Left hindlimb (tissue), 1 donor: Measurements from ENCODE around the gene TCP10L.
"Not testable (repeated sequence)": the region's sequence is repeated elsewhere in the genome, so short reads cannot be mapped to it uniquely, and the experiment has no call there.

Experiments used
- DNase-seq: peaks from one replicate; pipeline ENCODE4 v3.0.0-alpha.2; 2018

Gene TCP10L, protein sequence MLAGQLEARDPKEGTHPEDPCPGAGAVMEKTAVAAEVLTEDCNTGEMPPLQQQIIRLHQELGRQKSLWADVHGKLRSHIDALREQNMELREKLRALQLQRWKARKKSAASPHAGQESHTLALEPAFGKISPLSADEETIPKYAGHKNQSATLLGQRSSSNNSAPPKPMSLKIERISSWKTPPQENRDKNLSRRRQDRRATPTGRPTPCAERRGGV

GRCh38 chr21:32585042-32585710 lies at the start of gene TCP10L:
TCP10L (minus strand) TSS chr21:32585523; CDS start chr21:32584304, 1,219 bp downstream.
- DNase-seq = no peak

- DNase-seq = no peak
Measured at GRCh38 chr21:32626621-32627196, 41.4 kb upstream of the TCP10L start.

- not testable (repeated sequence) for DNase-seq
Measured at GRCh38 chr21:32618218-32618617, 32.9 kb upstream of the TCP10L start.

- DNase-seq = no peak
Measured at GRCh38 chr21:32613436-32614043, 28.2 kb upstream of the TCP10L start.

DNA sequence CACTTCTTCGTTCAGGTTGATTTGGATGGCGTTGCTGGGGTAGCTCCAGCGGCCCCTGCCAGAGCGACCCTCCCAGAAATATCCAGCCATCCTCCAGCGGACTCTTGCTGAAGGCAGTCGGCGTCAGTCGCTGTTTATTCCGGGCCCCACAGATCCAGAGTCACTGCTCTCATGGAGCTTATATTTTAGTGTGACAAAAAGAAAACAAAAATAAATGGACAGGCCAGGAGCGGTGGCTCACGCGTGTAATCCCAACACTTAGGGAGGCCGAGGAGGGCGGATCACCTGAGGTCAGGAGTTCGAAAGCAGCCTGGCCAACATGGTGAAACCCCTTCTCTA lies 27.6 kb upstream of the TCP10L start:
- no peak for DNase-seq

GRCh38 chr21:32612075-32612998 lies 27.0 kb upstream of the TCP10L start, which contains the start of gene CFAP298:
CFAP298 (minus strand) TSS chr21:32612377; CDS start chr21:32612243, 134 bp downstream.
- peak; percentile 95 for DNase-seq

- DNase-seq = peak; percentile 49
Measured at GRCh38 chr21:32611471-32611997, 26.2 kb upstream of the TCP10L start.

DNA sequence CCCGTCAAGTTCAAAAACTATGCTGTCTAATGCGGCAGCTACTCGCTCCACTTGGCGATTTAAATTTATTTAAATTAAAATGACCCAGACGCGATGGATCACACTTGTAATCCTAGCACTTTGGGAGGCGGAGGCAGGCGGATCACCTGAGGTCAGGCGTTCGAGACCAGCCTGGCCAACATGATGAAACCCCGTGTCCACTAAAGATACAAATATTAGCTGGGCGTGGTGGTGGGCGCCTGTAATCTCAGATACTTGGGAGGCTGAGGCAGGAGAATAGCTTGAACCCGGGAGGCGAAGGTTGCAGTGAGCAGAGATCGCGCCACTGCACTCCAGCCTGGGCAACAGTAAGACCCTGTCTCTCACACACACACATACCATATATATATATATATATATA lies 25.6 kb upstream of the TCP10L start:
- DNase-seq = not testable (repeated sequence)

DNA sequence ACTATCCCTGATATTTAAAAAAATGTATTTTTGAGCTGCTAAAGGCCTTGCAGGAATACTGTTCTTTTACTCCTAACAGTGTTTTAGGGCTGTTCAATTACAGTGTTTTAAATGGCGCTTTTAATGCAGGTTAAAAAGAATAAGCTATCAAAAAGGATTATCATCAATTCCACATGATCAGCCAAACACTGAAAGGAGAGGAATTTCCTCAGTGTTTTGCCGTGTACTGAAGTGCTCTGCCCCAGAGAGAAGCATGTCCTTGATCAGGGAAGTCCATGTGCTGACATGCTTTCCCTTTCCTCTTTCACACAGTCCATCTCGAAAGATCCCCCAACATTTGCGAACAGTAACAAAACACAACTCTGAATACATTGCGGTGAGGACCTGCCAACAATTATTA lies 23.5 kb upstream of the TCP10L start:
- no peak for DNase-seq

- no peak for DNase-seq
Measured at GRCh38 chr21:32605469-32605868, 20.1 kb upstream of the TCP10L start.

DNA sequence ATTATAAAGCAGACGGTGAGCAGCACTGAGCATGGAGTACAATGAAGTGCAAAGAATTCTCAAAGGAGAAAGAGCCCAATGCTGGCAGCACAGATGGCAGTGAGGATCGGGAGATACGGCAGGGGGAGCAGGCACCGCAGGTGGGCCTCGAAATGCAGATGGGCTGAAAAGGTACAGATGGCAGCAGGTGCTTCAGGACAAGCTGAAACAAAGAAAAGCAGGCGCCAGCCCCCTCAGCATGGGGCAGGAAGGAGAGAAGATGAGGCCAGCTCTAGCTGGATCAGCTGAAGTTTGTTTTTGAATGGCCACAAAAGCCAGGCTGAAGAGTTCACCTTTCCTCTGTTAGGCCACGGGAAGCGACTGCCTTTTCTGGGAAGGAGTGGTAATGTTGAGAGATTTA lies 19.1 kb upstream of the TCP10L start:
- no peak for DNase-seq

GRCh38 chr21:32603131-32603530 lies 17.8 kb upstream of the TCP10L start:
- no peak for DNase-seq

DNA sequence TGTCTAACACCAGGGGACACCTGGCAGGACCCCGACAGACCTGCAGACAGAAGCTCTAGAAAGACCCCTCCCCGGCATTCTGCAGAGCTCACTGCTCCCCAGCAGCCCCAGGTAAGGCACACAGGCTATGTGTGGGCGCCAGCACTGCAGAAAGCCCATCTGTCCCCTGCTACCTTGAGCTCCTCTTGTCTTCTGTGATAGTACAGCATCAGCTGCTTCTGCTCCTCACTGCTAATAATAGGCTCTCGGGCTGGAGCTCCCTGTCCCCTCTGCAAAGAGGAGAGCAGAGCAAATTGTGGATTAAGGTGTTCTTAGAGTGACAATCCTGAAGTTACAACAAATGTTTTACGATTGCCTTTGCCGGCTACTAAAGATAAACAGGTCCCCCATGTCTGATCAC lies 16.8 kb upstream of the TCP10L start:
- no peak for DNase-seq

GRCh38 chr21:32599526-32599925 lies 14.2 kb upstream of the TCP10L start:
- DNase-seq = no peak

GRCh38 chr21:32599091-32599490 lies 13.8 kb upstream of the TCP10L start:
- DNase-seq = no peak

GRCh38 chr21:32597205-32597604 lies 11.9 kb upstream of the TCP10L start:
- no peak for DNase-seq

GRCh38 chr21:32595431-32595830 lies 10.1 kb upstream of the TCP10L start:
- DNase-seq = no peak

DNA sequence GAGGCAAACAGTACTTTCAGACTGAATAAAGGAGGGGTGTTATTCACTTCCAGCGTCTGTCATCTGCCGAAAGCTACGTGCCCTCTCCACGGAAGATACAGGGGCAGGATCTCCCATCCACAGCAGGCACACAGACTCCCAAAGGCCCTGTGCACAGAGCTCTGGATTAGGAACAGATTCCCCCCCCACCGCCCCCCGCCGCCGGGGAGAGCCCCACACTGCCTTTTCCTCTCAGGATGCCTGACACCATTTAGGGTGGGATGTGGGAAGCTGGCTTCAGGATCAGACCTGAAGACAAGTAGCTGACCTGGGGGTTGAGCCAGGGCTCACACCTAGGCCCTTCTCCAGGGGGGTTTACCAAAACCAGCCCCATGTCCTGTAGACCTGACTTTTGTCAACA lies 8.4 kb upstream of the TCP10L start:
- DNase-seq = no peak

- no peak for DNase-seq
Measured at GRCh38 chr21:32592929-32593502, 7.7 kb upstream of the TCP10L start.

GRCh38 chr21:32590130-32590529 lies 4.8 kb upstream of the TCP10L start:
- no peak for DNase-seq

DNA sequence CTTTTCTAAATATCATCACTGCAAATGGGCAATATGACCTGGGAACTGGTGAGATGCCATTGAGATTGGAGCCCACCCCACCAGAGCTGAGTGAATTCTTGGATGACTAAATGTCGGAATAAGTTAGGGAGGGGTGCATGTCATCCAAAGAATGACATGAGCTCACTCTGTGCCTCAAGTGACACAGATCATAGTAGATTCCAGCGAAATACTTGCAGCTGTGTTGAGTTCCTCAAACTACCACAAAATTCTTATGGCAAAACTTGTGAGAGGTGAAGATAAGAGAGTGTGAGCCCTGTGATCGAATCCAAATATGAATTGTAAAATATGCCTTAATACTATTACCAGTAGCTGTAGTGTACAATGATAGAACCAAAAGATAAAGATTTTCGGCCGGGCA lies 2.3 kb upstream of the TCP10L start:
- DNase-seq = no peak

DNA sequence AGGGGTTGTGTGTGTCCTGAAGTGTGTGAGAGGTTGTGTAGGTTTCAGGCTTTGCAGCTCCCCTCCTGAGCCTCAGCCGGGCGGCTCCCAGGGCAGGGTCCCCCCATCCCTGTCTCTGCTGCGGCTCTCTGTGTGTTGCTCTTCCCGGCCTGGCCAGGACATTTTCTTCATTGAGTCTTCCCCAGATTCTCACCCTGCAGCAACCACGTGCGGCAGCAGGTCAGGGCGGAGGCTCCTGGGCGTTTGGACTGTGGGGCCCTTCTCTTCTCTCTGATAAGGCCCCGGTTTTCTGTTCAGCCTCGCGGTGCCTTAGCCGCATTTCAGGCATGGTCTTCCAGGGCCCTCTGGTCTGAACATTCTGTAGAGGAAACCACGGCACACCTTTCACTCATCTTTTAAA lies 1.8 kb upstream of the TCP10L start:
- DNase-seq = no peak
